ENCODE results near the gene ANAPC4.

DNA sequence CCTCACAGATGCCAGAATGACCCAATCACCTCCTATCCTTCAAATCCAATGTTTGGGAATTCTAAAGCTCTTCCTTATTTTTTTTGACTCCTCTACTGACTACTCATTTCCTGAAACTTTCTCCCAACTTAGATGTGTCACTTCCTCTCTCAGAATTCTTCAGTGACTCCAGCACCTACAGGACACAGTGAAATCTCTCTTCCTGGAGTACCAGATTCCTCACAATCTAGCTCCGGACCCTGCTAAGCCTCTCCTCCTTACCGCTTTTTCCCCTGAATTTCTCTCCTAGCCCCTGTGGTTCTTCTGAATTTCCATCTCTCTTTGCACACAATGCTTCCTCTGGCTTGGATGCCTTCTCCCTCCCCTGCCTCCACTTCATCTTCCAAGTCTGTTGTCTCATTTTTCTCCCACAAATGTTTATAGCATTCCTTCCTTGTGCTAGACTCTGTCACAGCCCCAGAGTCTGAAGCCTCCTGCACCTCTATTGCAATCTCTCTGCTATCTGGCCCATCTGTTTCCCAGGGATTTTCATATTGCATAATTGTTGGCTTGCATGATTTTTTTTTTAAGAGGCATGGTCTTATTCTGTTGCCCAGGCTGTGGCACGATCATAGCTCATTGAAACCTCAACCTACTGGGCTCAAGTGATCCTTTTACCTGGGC is 80.1 kb downstream of the ANAPC4 start:
- TF ChIP-seq, protein P1, sequence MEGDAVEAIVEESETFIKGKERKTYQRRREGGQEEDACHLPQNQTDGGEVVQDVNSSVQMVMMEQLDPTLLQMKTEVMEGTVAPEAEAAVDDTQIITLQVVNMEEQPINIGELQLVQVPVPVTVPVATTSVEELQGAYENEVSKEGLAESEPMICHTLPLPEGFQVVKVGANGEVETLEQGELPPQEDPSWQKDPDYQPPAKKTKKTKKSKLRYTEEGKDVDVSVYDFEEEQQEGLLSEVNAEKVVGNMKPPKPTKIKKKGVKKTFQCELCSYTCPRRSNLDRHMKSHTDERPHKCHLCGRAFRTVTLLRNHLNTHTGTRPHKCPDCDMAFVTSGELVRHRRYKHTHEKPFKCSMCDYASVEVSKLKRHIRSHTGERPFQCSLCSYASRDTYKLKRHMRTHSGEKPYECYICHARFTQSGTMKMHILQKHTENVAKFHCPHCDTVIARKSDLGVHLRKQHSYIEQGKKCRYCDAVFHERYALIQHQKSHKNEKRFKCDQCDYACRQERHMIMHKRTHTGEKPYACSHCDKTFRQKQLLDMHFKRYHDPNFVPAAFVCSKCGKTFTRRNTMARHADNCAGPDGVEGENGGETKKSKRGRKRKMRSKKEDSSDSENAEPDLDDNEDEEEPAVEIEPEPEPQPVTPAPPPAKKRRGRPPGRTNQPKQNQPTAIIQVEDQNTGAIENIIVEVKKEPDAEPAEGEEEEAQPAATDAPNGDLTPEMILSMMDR (IDR thresholded peaks at IDR 0.05), result no peak
- TF ChIP-seq POLR2A (IDR thresholded peaks at IDR 0.05; ENCODE audit: low read depth), result no peak
- TF ChIP-seq POLR2AphosphoS5 (IDR thresholded peaks at IDR 0.05), result no peak
- no peak for TF ChIP-seq EP300 (IDR thresholded peaks at IDR 0.05)
